Measurements from ENCODE around the gene WIF1.

WIF1 gene

DNA sequence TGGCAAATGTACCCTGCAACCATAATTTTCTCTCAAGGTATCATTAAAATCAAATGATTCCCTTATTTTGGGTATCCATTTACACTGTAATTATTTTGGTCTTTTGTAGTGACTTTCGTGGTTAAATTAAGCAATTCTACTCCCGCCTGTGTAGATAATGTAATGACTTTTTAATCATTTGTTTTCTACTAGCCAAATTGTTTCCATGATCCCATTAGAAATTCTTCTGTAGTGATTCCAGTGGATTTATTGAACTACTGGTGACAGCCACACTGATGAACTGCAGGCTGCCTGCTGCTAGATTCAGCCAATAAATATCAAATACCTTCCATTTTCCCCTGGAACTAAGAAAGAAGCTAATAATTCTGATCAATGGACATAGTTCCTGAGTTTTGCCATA lies 96.0 kb downstream of the WIF1 start:
- no peak for DNase-seq

DNA sequence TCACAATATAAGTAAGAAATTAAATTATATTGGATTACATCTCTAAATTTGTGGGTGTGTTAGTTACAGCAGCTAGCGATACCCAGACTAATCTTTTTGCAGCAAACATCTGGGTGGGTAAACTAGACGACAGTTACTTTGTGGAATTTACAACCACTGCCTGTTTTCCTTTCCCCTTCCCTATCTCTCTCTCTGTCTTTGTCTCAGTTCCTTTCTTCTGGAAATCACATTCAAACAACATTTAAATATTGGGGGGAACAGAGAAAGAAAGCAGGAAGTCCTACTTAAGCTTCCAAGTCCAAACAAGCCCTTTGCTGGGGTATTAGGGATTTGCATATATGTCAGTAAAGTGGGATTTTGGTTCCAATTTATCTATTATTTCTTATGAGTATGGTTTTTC lies 97.6 kb downstream of the WIF1 start:
- no peak for DNase-seq

DNA sequence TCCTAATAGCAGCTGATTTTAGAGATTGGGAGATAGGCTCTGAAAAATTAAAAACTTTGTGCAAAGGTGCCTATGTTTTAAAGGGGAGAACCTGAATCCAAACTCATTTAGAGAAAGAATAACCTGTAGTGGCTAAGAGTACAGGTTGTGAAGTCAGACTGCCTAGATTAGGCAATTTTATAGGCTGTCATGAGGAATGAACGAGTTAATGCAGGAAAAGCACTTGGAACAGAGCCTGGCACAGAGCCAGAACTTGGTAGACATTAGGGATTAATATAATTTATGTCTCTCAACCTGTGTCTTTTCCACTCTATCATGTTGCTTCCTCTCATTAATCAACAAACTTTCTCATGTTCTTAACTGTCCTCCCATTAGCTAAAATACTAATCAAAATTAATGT lies 98.1 kb downstream of the WIF1 start:
- no peak for DNase-seq

GRCh38 chr12:65022421-65022820 lies 98.7 kb downstream of the WIF1 start:
- DNase-seq = no peak

DNA sequence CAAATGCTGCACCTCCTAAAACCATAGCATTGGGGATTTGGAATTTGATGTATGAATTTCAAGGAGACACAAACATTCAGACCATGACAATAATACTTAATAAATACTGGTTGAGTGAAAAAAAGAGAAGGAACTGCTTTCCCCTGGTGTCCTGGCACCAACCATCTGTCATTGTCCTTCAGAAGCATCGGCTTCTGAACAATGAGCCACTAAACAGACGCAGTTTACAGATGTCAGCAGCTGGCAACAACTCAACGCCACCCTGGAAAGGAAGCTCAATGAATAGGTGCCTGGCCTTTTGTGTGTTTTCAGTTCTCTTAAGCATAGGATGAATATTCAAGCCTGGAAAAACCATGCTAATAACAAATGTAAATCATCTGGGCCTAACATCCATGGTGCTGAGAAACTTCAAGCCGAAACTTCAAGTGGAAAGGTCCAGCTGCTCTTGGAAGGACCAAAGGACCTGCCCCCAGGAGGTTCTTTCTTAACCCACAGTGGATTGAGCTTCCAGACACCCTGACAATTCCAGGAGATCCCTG lies 101.3 kb downstream of the WIF1 start:
- no peak for DNase-seq

GRCh38 chr12:65016881-65017650 lies 104.0 kb downstream of the WIF1 start:
- no peak for DNase-seq

DNA sequence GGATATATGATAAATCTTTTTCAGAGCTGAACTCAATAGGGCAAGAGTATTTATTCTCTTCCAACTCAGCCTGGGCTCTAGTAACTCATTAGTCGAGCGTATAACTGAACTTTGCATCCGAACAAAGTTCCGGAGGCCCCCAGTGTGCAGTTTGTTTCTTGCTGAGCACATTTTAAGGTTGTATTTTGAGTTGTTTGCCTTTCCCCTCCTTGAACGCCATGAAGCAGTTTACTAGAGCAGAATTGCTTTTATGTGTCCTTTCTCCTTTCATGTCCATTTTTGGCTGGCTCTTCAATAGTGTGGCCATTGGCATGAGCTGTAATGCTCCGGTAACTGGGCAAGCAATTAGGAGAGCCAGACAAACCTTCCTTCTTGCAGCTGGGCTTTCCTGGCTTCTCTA lies 105.3 kb downstream of the WIF1 start:
- DNase-seq = peak in 19 of 58 donors; percentile 2 to 69 (median 30)

GRCh38 chr12:65014504-65015271 lies 106.4 kb downstream of the WIF1 start:
- no peak for DNase-seq

GRCh38 chr12:65010437-65010836 lies 110.7 kb downstream of the WIF1 start:
- no peak for DNase-seq

GRCh38 chr12:65005716-65006115 lies 115.4 kb downstream of the WIF1 start:
- DNase-seq = no peak

DNA sequence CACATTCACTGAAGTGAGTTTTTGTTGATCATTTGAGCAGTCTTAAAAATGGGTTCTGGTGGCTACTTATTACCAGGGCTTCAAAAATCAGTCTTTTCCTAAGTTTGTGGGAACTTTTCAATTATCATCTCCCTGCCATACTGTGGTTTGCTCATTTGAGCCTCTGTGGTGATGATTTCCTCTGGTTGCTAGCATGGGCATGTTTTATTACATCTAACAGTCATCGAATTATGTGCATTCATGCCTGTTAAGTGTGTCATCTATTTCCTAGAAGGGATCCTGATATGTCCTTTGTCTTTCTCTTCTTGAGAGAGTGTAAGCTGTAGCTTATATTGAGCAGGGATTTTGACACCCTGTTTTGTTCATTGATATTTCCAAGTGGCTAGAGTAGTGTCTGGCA lies 116.8 kb downstream of the WIF1 start:
- DNase-seq = no peak

Measured in anterior cingulate cortex (tissue), 58 donors.